ENCODE data around the gene SMARCD2.

Gene SMARCD2

DNA sequence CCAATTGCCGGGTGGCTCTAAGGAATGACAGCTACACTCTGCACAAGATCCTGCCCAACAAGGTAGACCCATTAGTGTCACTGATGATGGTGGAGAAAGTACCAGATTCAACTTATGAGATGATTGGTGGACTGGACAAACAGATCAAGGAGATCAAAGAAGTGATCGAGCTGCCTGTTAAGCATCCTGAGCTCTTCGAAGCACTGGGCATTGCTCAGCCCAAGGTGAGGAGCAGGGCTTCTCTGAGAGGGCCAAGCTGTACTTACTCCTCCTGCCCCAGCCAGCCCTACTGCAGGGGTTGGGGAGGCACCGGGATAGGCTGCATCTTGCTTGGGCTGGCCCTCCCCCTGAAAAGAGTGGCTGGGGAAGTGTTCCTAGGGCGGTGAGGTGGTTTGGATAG, 12.2 kb downstream of the SMARCD2 start:
- TF ChIP-seq EP300 (IDR thresholded peaks at IDR 0.05; ENCODE audit: borderline replicate concordance) (no peak), MAX (IDR thresholded peaks at IDR 0.05) (no peak)

DNA sequence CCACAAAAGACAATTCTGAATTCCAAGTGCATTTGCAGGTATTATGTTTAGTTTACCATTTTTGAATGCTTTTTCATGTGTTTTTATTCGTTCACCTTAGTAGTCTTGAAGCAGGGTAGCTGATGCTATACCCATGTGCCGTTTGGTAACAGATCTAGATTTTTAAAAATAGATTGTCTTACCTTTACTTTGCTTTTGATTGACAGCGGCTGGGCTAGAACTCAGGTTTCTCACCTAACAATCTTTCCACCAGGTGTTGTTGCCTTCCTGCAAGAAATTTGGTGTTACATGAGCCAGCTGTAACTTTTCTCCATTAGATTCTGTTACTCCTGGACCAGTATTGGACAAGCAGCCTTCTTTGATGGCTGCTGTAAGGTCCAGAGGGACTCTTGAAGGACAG, 13.5 kb downstream of the SMARCD2 start:
- no peak for TF ChIP-seq FOXM1 (IDR thresholded peaks at IDR 0.05; ENCODE audit: borderline replicate concordance, low read depth)
- TF ChIP-seq TEAD4 (IDR thresholded peaks at IDR 0.05) = no peak
- TF ChIP-seq YY1 (IDR thresholded peaks at IDR 0.05; ENCODE audit: low read depth) = no peak
- TF ChIP-seq CREB1 (IDR thresholded peaks at IDR 0.05; ENCODE audit: low read depth) = no peak
- TF ChIP-seq NFIC (IDR thresholded peaks at IDR 0.05) = no peak
- no peak for TF ChIP-seq RAD21 (IDR thresholded peaks at IDR 0.05; ENCODE audit: low read depth)
- no peak for TF ChIP-seq TAF1 (IDR thresholded peaks at IDR 0.05; ENCODE audit: low read depth)
- no peak for TF ChIP-seq EP300 (IDR thresholded peaks at IDR 0.05; ENCODE audit: borderline replicate concordance)
- no peak for TF ChIP-seq ZBTB7A (IDR thresholded peaks at IDR 0.05; ENCODE audit: low read depth)

- TF ChIP-seq USF1 (IDR thresholded peaks at IDR 0.05) (no peak), RAD21 (IDR thresholded peaks at IDR 0.05; ENCODE audit: low read depth) (no peak), CREB1 (IDR thresholded peaks at IDR 0.05; ENCODE audit: low read depth) (no peak), TCF12 (IDR thresholded peaks at IDR 0.05; ENCODE audit: low read depth) (no peak), CEBPB (IDR thresholded peaks at IDR 0.05) (no peak), REST (IDR thresholded peaks at IDR 0.05; ENCODE audit: low read depth) (no peak), NFIC (IDR thresholded peaks at IDR 0.05) (no peak), ZBTB7A (IDR thresholded peaks at IDR 0.05; ENCODE audit: low read depth) (no peak), YY1 (IDR thresholded peaks at IDR 0.05; ENCODE audit: low read depth) (no peak), FOXM1 (IDR thresholded peaks at IDR 0.05; ENCODE audit: borderline replicate concordance, low read depth) (no peak), TAF1 (IDR thresholded peaks at IDR 0.05; ENCODE audit: low read depth) (no peak), TEAD4 (IDR thresholded peaks at IDR 0.05) (no peak), EGR1 (IDR thresholded peaks at IDR 0.05) (no peak), EP300 (IDR thresholded peaks at IDR 0.05; ENCODE audit: borderline replicate concordance) (no peak), MAX (IDR thresholded peaks at IDR 0.05) (no peak)
Measured at GRCh38 chr17:63827801-63828221, 14.7 kb downstream of the SMARCD2 start.

DNA sequence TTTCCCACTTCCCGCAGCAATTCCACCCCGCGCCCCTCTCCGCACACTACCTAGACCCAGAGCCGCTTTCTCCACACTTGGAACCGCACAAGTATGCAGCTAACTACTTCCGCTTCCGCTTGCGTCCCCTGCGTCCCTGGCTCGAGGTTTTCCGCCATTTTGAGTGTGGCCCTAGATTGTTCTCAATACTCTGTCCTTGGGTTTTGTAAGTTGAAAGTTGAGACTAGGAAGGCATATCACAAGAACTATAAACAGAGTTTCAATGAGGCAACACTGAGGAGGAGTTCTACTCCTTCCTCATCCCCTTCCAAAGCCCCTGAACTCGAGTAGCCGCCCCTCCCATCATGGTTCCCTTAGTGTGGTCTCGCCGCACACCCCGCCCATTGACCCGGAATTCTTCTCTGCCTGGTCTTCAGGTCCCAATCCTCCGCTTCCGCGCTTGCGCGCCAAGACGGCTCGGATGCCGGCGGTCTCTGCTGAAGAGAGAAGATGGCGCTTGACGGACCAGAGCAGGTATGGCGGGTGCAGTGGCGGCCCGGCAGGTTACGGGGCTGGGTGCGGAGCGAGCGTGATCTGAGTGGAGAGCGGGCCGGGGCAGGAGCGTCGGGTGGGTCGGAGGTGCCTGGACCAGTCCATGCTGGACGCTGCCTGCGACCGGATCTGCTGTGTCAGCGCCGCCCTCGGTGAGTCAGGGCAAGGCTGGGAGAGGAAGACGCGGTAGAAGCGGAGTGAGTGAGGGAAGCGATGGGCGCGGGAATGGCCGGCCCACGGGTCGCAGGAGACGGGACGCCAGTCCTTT, 15.3 kb downstream of the SMARCD2 start, which contains the start of the genes FTSJ3 and PSMC5:
TSS of gene FTSJ3 (minus strand) at position 662 of the 799 bp plus-strand sequence. CDS start 761 bp downstream, outside the sequence.
TSS of gene PSMC5 (plus strand) at position 430 of the 799 bp plus-strand sequence. CDS start at position 490, 60 bp downstream.
- TF ChIP-seq NFIC (IDR thresholded peaks at IDR 0.05) (0 out of 2 replicates have a peak, but pooled peaks have one; percentile 8), REST (IDR thresholded peaks at IDR 0.05; ENCODE audit: low read depth) (no peak), TAF1 (IDR thresholded peaks at IDR 0.05; ENCODE audit: low read depth) (peak; percentile 84), CEBPB (IDR thresholded peaks at IDR 0.05) (no peak), TCF12 (IDR thresholded peaks at IDR 0.05; ENCODE audit: low read depth) (no peak), USF1 (IDR thresholded peaks at IDR 0.05) (no peak), EP300 (IDR thresholded peaks at IDR 0.05; ENCODE audit: borderline replicate concordance) (no peak), CREB1 (IDR thresholded peaks at IDR 0.05; ENCODE audit: low read depth) (peak; percentile 61; the same call in 1 of the 2 replicates), MAX (IDR thresholded peaks at IDR 0.05) (peak; percentile 82), YY1 (IDR thresholded peaks at IDR 0.05; ENCODE audit: low read depth) (peak; percentile 99), EGR1 (IDR thresholded peaks at IDR 0.05) (peak; percentile 91), TEAD4 (IDR thresholded peaks at IDR 0.05) (peak; percentile 80), RAD21 (IDR thresholded peaks at IDR 0.05; ENCODE audit: low read depth) (no peak), FOXM1 (IDR thresholded peaks at IDR 0.05; ENCODE audit: borderline replicate concordance, low read depth) (no peak), ZBTB7A (IDR thresholded peaks at IDR 0.05; ENCODE audit: low read depth) (0 out of 2 replicates have a peak, but pooled peaks have one; percentile 8)

GRCh38 chr17:63826468-63827001, 15.9 kb downstream of the SMARCD2 start:
- TF ChIP-seq ZBTB7A (IDR thresholded peaks at IDR 0.05; ENCODE audit: low read depth) (0 out of 2 replicates have a peak, but pooled peaks have one; percentile 37), YY1 (IDR thresholded peaks at IDR 0.05; ENCODE audit: low read depth) (no peak)

Measured in Ishikawa (cell line).